ENCODE data around the gene MRPS11.

DNA sequence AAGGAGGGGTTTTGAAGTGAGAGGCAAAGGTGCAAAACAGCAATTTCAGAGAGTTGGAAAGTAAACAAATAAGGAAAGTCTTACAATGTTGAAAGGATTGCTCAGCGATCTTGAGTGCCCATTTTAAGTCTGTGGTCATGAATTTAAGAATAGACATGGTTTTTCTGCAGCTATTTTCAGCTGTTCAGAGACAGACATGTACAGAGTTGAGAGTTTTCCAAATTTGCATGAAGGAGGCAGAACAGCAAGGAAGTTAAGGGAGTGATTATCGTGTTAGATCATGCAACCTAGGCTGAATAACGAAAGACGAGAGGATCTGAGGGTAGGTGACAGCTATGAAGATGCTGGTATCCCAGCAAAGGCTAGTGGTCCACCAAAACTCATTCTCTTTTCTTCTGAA is 41.8 kb downstream of the MRPS11 start:
- TF ChIP-seq, protein P1, sequence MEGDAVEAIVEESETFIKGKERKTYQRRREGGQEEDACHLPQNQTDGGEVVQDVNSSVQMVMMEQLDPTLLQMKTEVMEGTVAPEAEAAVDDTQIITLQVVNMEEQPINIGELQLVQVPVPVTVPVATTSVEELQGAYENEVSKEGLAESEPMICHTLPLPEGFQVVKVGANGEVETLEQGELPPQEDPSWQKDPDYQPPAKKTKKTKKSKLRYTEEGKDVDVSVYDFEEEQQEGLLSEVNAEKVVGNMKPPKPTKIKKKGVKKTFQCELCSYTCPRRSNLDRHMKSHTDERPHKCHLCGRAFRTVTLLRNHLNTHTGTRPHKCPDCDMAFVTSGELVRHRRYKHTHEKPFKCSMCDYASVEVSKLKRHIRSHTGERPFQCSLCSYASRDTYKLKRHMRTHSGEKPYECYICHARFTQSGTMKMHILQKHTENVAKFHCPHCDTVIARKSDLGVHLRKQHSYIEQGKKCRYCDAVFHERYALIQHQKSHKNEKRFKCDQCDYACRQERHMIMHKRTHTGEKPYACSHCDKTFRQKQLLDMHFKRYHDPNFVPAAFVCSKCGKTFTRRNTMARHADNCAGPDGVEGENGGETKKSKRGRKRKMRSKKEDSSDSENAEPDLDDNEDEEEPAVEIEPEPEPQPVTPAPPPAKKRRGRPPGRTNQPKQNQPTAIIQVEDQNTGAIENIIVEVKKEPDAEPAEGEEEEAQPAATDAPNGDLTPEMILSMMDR (IDR thresholded peaks at IDR 0.05), result no peak
- TF ChIP-seq POLR2AphosphoS5 (IDR thresholded peaks at IDR 0.05), result no peak

Data from upper lobe of left lung (tissue), 4 donors.